ENCODE measurements around the gene FAM210A.

FAM210A gene

GRCh38 chr18:13621886-13622619 is 104.3 kb downstream of the FAM210A start:
- DNase-seq (ENCODE audit: low read depth in 2 of 2): no peak

- DNase-seq (ENCODE audit: low read depth in 2 of 2): no peak
Observed at GRCh38 chr18:13621446-13621849, 104.9 kb downstream of the FAM210A start.

DNA sequence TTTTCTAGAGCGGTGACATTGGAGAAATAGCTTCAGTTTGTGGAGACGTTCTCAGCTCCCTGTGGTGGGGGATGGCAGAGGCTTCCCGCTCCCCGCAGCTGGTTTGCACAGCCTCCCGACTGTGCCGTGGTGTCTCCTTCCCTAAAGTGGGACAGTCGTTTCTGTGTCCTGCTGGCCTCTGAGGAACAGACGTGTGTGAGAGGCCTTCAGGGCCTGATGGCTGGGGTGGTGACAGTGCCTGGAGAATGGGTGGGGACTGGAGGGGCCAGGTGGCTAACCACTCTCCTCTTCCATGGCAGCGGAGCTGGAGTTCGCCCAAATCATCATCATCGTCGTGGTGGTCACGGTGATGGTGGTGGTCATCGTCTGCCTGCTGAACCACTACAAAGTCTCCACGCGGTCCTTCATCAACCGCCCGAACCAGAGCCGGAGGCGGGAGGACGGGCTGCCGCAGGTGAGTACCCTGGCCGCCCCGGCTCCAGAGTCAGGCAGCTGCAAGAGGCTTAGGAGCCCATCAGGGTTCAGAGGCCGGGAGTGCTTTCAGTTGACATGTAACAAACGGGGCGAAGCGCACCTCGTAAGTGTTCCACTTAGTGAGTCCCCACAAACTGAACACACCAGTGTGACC is 105.4 kb downstream of the FAM210A start:
- DNase-seq (ENCODE audit: low read depth in 2 of 2): no peak

- no peak for DNase-seq (ENCODE audit: low read depth in 2 of 2)
Observed at GRCh38 chr18:13620206-13620672, 106.1 kb downstream of the FAM210A start.

DNA sequence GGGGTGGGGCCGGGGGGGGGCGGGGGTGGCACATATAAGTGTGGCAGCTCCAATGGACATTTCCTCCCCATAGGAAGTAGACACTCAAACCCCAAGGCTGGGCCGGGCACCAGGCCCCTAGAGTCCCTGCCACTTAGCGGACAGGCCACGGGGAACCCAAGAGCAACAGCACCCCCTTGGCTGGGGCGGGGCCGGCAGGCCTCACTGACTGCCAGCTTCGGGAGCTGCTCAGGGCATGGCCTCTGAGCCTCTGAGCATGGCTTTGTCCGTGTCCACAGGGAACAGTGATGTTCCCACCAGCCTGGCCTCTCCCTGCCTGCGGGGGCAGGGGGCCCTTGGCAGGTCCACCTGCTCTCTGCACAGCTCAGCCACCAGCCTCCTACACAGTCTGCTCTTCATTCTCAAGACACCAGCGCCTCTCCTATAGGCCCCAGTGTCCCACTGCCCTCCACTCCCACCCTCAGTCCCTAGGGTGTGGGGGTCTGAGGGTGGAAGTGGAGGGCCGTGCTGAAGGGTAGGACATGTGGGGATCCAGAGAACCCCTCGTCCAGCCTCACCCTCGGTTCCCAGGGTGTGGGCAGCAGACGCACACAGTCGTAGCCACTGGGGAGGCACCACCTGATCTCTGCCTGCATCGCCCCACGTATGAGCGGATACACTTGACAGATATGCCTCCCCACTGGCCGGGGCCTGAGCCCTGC is 106.7 kb downstream of the FAM210A start:
- no peak for DNase-seq (ENCODE audit: low read depth in 2 of 2)

DNA sequence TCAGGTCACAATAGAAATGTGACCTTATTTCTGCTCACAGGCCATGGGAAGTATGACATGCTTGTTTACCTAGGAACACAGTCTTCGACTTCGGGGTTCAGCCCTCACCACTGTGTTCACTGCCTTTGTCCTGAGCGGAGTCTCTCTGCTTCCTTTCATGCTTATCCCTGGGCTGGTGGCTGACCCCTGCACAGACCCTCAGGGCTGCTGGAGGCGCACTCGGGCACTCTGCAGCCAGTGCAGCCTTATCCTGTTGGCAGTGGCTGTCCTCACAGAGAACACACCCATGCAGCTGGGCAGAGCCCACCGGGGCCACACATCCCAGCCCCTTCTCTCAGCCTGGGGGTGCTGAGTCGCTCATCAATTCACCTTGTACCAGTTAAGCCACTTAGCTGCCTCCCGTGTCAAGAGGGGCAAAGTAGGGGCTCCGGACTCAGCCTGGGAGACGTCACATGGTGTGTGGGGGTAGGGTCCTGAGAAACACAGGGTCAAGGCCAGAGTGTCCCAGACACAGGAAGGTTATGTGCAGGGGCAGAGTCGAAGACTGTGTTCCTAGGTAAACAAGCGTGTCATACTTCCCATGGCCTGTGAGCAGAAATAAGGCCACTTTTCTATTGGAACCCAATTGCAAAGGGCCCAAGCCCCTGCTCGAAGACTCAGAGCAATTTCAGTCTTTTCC is 107.5 kb downstream of the FAM210A start:
- no peak for DNase-seq (ENCODE audit: low read depth in 2 of 2)

DNA sequence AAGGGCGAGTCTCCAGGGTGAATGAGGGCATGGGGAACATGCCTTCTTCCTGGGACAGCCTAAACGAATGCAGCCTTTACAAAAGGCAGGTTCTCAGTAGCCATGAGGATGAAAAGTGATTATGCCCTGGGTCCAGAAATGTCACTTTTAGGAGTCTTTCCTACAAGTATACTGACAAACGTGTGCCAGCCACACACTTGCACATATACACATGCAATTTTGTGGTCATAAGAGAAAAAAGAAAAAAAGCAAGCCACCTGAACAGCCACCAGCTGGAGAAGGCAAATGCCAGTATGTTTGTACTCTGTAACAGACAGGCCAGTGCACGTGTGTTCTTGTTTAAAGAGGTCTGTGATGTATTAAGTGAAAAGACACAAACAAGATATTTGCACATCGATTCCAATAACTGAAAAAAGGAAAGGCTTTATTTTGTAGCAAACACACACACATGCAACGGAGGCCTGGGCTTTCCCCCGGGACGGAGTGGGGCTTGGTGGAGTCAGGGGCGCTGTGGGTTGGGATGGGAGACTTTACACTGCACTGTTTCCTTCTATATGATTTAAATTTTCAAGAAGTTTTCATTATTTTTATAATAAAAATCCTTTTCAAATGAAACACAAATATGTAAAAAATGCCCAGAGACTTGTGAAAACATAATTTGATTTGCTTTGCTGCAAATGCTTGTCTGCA is 108.4 kb downstream of the FAM210A start:
- no peak for DNase-seq (ENCODE audit: low read depth in 2 of 2)

- DNase-seq (ENCODE audit: low read depth in 2 of 2): no peak
Observed at GRCh38 chr18:13616525-13617035, 109.8 kb downstream of the FAM210A start.

GRCh38 chr18:13616041-13616440 is 110.3 kb downstream of the FAM210A start:
- no peak for DNase-seq (ENCODE audit: low read depth in 2 of 2)

DNA sequence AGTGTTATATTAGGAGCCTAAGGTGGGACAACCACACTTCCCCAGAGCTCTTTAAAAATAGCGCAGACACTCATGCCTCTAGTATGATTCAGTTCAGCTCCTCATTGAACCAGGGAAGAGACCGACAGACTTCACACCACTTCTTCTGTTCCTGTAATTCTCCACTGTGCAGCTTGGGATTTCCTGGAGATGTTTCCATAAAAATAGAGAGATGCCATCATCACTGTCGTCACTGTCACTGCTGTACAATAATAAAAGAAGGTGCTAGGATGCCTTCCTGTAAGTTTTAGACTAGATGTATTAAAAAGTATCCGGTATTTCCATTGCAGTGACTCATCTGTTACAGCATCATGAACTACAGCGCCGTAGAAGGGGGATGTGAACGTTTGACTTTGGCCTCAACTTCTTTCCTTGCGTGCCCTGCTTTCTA is 110.9 kb downstream of the FAM210A start:
- no peak for DNase-seq (ENCODE audit: low read depth in 2 of 2)

DNA sequence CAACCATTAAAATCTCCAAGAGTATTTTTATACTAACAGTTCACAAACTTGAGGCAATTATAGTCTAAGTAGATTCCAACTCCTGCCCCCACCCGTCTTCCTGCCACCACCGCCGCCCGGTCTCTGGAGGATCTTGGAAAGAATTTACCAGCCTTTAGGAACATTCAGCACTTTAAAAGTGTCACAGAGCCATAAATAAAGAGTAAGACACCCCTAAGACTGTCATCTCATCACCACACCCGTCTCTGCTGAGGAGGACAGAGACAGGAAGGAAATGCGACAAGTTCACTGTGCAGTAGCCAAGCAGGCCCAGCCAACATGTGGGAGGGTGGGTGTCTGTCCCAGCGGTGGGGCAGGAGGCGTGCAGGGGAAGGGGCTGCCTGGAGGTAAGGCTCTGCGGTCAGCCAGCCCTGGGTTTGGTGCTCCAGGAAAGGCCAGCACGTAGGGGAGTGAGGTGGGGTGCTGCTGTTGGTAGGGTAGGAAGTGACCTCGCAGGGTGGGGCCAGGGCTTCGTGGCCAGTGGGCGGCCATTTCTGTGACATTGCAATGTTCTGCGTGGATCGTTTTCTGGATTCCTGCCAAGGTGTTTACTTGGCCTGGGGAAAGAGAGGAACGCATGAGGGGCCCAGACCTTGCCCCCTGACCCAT is 111.6 kb downstream of the FAM210A start:
- no peak for DNase-seq (ENCODE audit: low read depth in 2 of 2)

- no peak for DNase-seq (ENCODE audit: low read depth in 2 of 2)
Observed at GRCh38 chr18:13613591-13614501, 112.5 kb downstream of the FAM210A start.
